GM12873 (cell line): ENCODE results near the gene SNRNP27.
A peak's percentile ranks its signal among the peaks of the same experiment; 100 is the strongest.

Experiments
- CTCF ChIP-seq: IDR thresholded peaks from 2 replicates; pipeline ENCODE4 v1.5.1; 2012; ENCODE audit warnings: low read depth, mild to moderate bottlenecking, moderate library complexity, low read length, control low read depth; ENCODE audit not compliant: insufficient read depth; ENCODE audit errors: missing control alignments

SNRNP27 gene

GRCh38 chr2:69907216-69907615 lies 13.5 kb downstream of the SNRNP27 start:
- no peak for TF ChIP-seq CTCF

- TF ChIP-seq CTCF, result peak; percentile 43
Observed at GRCh38 chr2:69911985-69912563, 18.3 kb downstream of the SNRNP27 start.

- peak; percentile 2 for TF ChIP-seq CTCF
Observed at GRCh38 chr2:69914164-69914949, 20.6 kb downstream of the SNRNP27 start.

- TF ChIP-seq CTCF, result no peak
Observed at GRCh38 chr2:69914950-69915945, 21.5 kb downstream of the SNRNP27 start, which contains the start of gene MXD1. MXD1 (plus strand) TSS chr2:69915109; CDS start chr2:69915331, 222 bp downstream.

GRCh38 chr2:69916106-69916505 lies 22.4 kb downstream of the SNRNP27 start:
- no peak for TF ChIP-seq CTCF

- TF ChIP-seq CTCF, result no peak
Observed at GRCh38 chr2:69917852-69918251, 24.1 kb downstream of the SNRNP27 start.
